HepG2 (cell line): ENCODE data around the gene CHMP5. TPM values are rescaled to one million over a fixed set of nuclear protein-coding genes. Genes with fewer than 3 reads are reported as not detected.
A peak's percentile ranks its signal among the peaks of the same experiment; 100 is the strongest.

Experiments
- CBX5 ChIP-seq: sonication (generic); formaldehyde crosslinking; IDR thresholded peaks from 2 replicates; pipeline ENCODE4 v1.4.0; 2020; ENCODE audit warnings: missing genetic modification reagents, borderline replicate concordance
- CEBPB ChIP-seq: IDR thresholded peaks from 2 replicates; pipeline ENCODE4 v1.6.1; 2011; ENCODE audit warnings: low read depth, low read length, improper control_type of control experiment, borderline replicate concordance
- DNMT3B ChIP-seq: conservative IDR thresholded peaks from 2 replicates; pipeline ENCODE4 v1.6.1; 2016; ENCODE audit warnings: missing biosample characterization, control low read depth
- KAT8 ChIP-seq: IDR thresholded peaks from 2 replicates; pipeline ENCODE4 v1.6.1; 2016; ENCODE audit warnings: missing genetic modification reagents, missing compliant biosample characterization
- MTERF4 ChIP-seq: sonication (generic); formaldehyde crosslinking; IDR thresholded peaks from 2 replicates; pipeline ENCODE4 v1.8.0; 2023; ENCODE audit warnings: mild to moderate bottlenecking, missing genetic modification reagents
- MXD3 ChIP-seq: IDR thresholded peaks from 2 replicates; pipeline ENCODE4 v1.6.1; 2016; ENCODE audit warnings: mild to moderate bottlenecking, missing biosample characterization, missing genetic modification reagents
- NR2C2 ChIP-seq: sonication (generic); formaldehyde crosslinking; IDR thresholded peaks from 2 replicates; pipeline ENCODE4 v1.4.0; 2020; ENCODE audit warnings: missing genetic modification reagents, mild to moderate bottlenecking, moderate library complexity, borderline replicate concordance
- PAX8 ChIP-seq: sonication (generic); formaldehyde crosslinking; IDR thresholded peaks from 2 replicates; pipeline ENCODE4 v1.8.0; 2022; ENCODE audit warnings: mild to moderate bottlenecking, missing genetic modification reagents, borderline replicate concordance
- PCBP1 ChIP-seq: fragments of 200-400 bp; formaldehyde crosslinking; IDR thresholded peaks from 2 replicates; pipeline ENCODE4 v1.6.1; 2017; ENCODE audit warnings: mild to moderate bottlenecking, low read depth, low read length, borderline replicate concordance
- PREB ChIP-seq: sonication (generic); formaldehyde crosslinking; IDR thresholded peaks from 2 replicates; pipeline ENCODE4 v1.4.0; 2020; ENCODE audit warnings: missing genetic modification reagents
- RAD21 ChIP-seq: fragments of 450-650 bp; formaldehyde crosslinking; IDR thresholded peaks from 2 replicates; pipeline ENCODE4 v1.5.0; 2020; ENCODE audit warnings: mild to moderate bottlenecking
- RBM22 ChIP-seq: fragments of 200-400 bp; formaldehyde crosslinking; optimal IDR thresholded peaks from 2 replicates; pipeline ENCODE3; 2017; ENCODE audit warnings: mild to moderate bottlenecking, low read length, moderate library complexity
- SAP130 ChIP-seq: IDR thresholded peaks from 2 replicates; pipeline ENCODE4 v1.6.1; 2016; ENCODE audit warnings: low read depth
- SMARCC2 ChIP-seq: fragments of 450-650 bp; IDR thresholded peaks from 2 replicates; pipeline ENCODE4 v1.6.1; 2017; ENCODE audit warnings: antibody characterized with exemption, mild to moderate bottlenecking
- STAG1 ChIP-seq: sonication (generic); formaldehyde crosslinking; IDR thresholded peaks from 2 replicates; pipeline ENCODE4 v1.4.0; 2020; ENCODE audit warnings: missing genetic modification reagents
- TFDP1 ChIP-seq: IDR thresholded peaks from 2 replicates; pipeline ENCODE4 v1.6.1; 2016; ENCODE audit warnings: missing compliant biosample characterization, missing genetic modification reagents, borderline replicate concordance
- YEATS2 ChIP-seq: sonication (generic); formaldehyde crosslinking; IDR thresholded peaks from 2 replicates; pipeline ENCODE4 v1.4.0; 2020; ENCODE audit warnings: missing genetic modification reagents, borderline replicate concordance
- ZBTB3 ChIP-seq: sonication (generic); formaldehyde crosslinking; IDR thresholded peaks from 2 replicates; pipeline ENCODE4 v1.4.0; 2020; ENCODE audit warnings: low read depth, mild to moderate bottlenecking, moderate library complexity, missing genetic modification reagents, borderline replicate concordance
- ZFP82 ChIP-seq: sonication (generic); formaldehyde crosslinking; IDR thresholded peaks from 2 replicates; pipeline ENCODE4 v1.5.1; 2020; ENCODE audit warnings: mild to moderate bottlenecking, missing genetic modification reagents, borderline replicate concordance
- ZMYM4 ChIP-seq: sonication (generic); formaldehyde crosslinking; IDR thresholded peaks from 2 replicates; pipeline ENCODE4 v1.8.1; 2023; ENCODE audit warnings: mild to moderate bottlenecking, missing genetic modification reagents
- ZNF597 ChIP-seq: sonication (generic); formaldehyde crosslinking; IDR thresholded peaks from 2 replicates; pipeline ENCODE4 v1.5.0; 2020; ENCODE audit warnings: missing genetic modification reagents
- ZNF788 ChIP-seq: sonication (generic); formaldehyde crosslinking; IDR thresholded peaks from 2 replicates; pipeline ENCODE4 v1.5.0; 2020; ENCODE audit warnings: mild to moderate bottlenecking, missing genetic modification reagents, borderline replicate concordance
- polyA plus RNA-seq, 8 experiments: library from polyadenylated mRNA; depleted of rRNA in 3 of 8; stranded (reverse) in 7 of 8; unstranded in 1 of 8; fragments of >200 nt; fragmentation: Illumina TruSeq in 4 of 8; extraction: Trizol in 4 of 8; gene quantifications; 2 replicates each; pipeline versions ENCODE4 v1.2.1 to v1.2.3, GENCODE V29; 2011 to 2016; ENCODE audit warnings: low read depth in 4 of 8, missing spikeins in 1 of 8, mixed read lengths in 1 of 8; ENCODE audit not compliant: insufficient read depth in 1 of 8
- total RNA-seq, 5 experiments: library from RNA; depleted of rRNA; stranded (reverse); fragments of >200 nt; fragmentation: Illumina TruSeq; extraction: Trizol; gene quantifications; 2 replicates each; pipeline ENCODE4 v1.2.3, GENCODE V29; 2016; ENCODE audit warnings: low read depth in 1 of 5
- TF ChIP-seq, protein P1 (sequence below): sonication (generic); formaldehyde crosslinking; IDR thresholded peaks from 2 replicates; pipeline ENCODE4 v1.8.1; 2023; ENCODE audit warnings: mild to moderate bottlenecking, missing genetic modification reagents
- TF ChIP-seq, protein P2 (sequence below): sonication (generic); formaldehyde crosslinking; IDR thresholded peaks from 2 replicates; pipeline ENCODE4 v1.4.0; 2020; ENCODE audit warnings: missing genetic modification reagents

CHMP5 gene
- total and polyA plus RNA-seq, 2 of the 13 experiments (the other 11 are each of a cell fraction or from before 2014, with no cell fraction given), result 46.0 to 57.3 TPM

DNA sequence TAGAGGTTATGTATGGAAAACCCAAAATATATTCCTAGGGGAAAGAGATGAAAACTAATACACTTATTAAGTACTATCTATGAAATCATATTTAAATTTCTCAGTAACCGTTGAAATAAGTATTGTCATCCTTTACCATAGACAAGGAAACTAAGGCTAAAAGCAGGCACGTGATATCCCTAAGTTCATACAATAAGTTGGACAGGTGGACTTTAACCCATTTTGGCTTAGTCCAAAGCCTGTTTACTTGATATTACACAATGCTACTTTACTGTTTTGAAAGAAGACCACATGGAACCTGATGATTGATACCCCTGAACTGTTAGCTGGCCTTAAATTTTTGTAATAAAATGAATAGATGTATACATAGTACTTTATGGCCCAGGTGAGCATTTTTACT lies 28.9 kb downstream of the CHMP5 start (continued):
- TF ChIP-seq ZBTB3 (CRISPR knock-in tag) (no peak), ZFP82 (CRISPR knock-in tag) (no peak), RBM22 (no peak), TFDP1 (peak; percentile 27; the same call in 1 of the 2 replicates), ZNF597 (CRISPR knock-in tag) (no peak), KAT8 (CRISPR knock-in tag) (peak; percentile 48), PAX8 (no peak), MTERF4 (CRISPR knock-in tag) (no peak), SAP130 (peak; percentile 84), ZMYM4 (CRISPR knock-in tag) (peak; percentile 71; the same call in 1 of the 2 replicates), ZNF788 (CRISPR knock-in tag) (no peak), RAD21 (CRISPR knock-in tag) (no peak), YEATS2 (CRISPR knock-in tag) (peak; percentile 30; the same call in 1 of the 2 replicates), MXD3 (CRISPR knock-in tag) (no peak), NR2C2 (CRISPR knock-in tag) (peak; percentile 34; the same call in 1 of the 2 replicates), PCBP1 (no peak), CBX5 (CRISPR knock-in tag) (no peak), PREB (CRISPR knock-in tag) (no peak), DNMT3B (CRISPR knock-in tag) (no peak), SMARCC2 (no peak), STAG1 (CRISPR knock-in tag) (no peak), CEBPB (peak; percentile 95)
- TF ChIP-seq, protein P1, sequence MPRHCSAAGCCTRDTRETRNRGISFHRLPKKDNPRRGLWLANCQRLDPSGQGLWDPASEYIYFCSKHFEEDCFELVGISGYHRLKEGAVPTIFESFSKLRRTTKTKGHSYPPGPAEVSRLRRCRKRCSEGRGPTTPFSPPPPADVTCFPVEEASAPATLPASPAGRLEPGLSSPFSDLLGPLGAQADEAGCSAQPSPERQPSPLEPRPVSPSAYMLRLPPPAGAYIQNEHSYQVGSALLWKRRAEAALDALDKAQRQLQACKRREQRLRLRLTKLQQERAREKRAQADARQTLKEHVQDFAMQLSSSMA (CRISPR knock-in tag), result no peak
- TF ChIP-seq, protein P2, sequence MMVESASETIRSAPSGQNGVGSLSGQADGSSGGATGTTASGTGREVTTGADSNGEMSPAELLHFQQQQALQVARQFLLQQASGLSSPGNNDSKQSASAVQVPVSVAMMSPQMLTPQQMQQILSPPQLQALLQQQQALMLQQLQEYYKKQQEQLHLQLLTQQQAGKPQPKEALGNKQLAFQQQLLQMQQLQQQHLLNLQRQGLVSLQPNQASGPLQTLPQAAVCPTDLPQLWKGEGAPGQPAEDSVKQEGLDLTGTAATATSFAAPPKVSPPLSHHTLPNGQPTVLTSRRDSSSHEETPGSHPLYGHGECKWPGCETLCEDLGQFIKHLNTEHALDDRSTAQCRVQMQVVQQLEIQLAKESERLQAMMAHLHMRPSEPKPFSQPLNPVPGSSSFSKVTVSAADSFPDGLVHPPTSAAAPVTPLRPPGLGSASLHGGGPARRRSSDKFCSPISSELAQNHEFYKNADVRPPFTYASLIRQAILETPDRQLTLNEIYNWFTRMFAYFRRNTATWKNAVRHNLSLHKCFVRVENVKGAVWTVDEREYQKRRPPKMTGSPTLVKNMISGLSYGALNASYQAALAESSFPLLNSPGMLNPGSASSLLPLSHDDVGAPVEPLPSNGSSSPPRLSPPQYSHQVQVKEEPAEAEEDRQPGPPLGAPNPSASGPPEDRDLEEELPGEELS (CRISPR knock-in tag), result peak; percentile 58; the same call in 1 of the 2 replicates
